SK-N-SH treated with all-trans-retinoic acid at 6 μM for 48 hours (cell line): Measurements from ENCODE around the gene PKD1.

ENCODE experiments used
- ATAC-seq: fragments of 200-7000 bp; cut with Tn5 transposase; 3 replicates; pipeline ENCODE4 v1.9.1; 2020; ENCODE audit warnings: mild to moderate bottlenecking, moderate library complexity
- ARNTL ChIP-seq: fragments of 450-650 bp; formaldehyde crosslinking; IDR thresholded peaks from 2 replicates; pipeline ENCODE4 v1.5.0; 2020; ENCODE audit warnings: low read depth, mild to moderate bottlenecking, moderate library complexity, borderline replicate concordance
- BACH2 ChIP-seq: fragments of 250-450 bp; sonication (Bioruptor Pico); IDR thresholded peaks from 2 replicates; pipeline ENCODE4 v1.9.0; 2021; ENCODE audit warnings: mild to moderate bottlenecking, borderline replicate concordance
- CSDC2 ChIP-seq: fragments of 250-450 bp; sonication (Bioruptor Pico); IDR thresholded peaks from 2 replicates; pipeline ENCODE4 v1.5.0; 2020; ENCODE audit warnings: mild to moderate bottlenecking, moderate library complexity
- ESRRG ChIP-seq: fragments of 250-450 bp; sonication (Bioruptor Pico); IDR thresholded peaks from 2 replicates; pipeline ENCODE4 v1.6.1; 2021; ENCODE audit warnings: mild to moderate bottlenecking
- GLIS3 ChIP-seq: fragments of 250-450 bp; sonication (Bioruptor Pico); IDR thresholded peaks from 2 replicates; pipeline ENCODE4 v1.5.0; 2020; ENCODE audit warnings: mild to moderate bottlenecking, moderate library complexity
- OSR1 ChIP-seq: fragments of 250-450 bp; sonication (Bioruptor Pico); IDR thresholded peaks from 2 replicates; pipeline ENCODE4 v1.8.0; 2022; ENCODE audit warnings: moderate library complexity, mild to moderate bottlenecking, inconsistent platforms
- PPARA ChIP-seq: fragments of 250-450 bp; sonication (Bioruptor Pico); IDR thresholded peaks from 2 replicates; pipeline ENCODE4 v1.5.0; 2020; ENCODE audit warnings: mild to moderate bottlenecking, borderline replicate concordance
- RARB ChIP-seq: fragments of 250-450 bp; sonication (Bioruptor Pico); IDR thresholded peaks from 2 replicates; pipeline ENCODE4 v1.8.0; 2021; ENCODE audit warnings: mild to moderate bottlenecking, moderate library complexity
- SNAI2 ChIP-seq: fragments of 250-450 bp; sonication (Bioruptor Pico); IDR thresholded peaks from 2 replicates; pipeline ENCODE4 v1.5.0; 2020; ENCODE audit warnings: mild to moderate bottlenecking, moderate library complexity
- TCF4 ChIP-seq: fragments of 250-450 bp; sonication (Bioruptor Pico); IDR thresholded peaks from 2 replicates; pipeline ENCODE4 v1.8.0; 2021; ENCODE audit warnings: mild to moderate bottlenecking, moderate library complexity, borderline replicate concordance
- TOX ChIP-seq: fragments of 250-450 bp; sonication (Bioruptor Pico); IDR thresholded peaks from 2 replicates; pipeline ENCODE4 v1.8.0; 2021; ENCODE audit warnings: mild to moderate bottlenecking, moderate library complexity, borderline replicate concordance
- ZC3H10 ChIP-seq: fragments of 250-450 bp; sonication (Bioruptor Pico); IDR thresholded peaks from 2 replicates; pipeline ENCODE4 v1.5.1; 2021; ENCODE audit warnings: mild to moderate bottlenecking, moderate library complexity
- ZFP3 ChIP-seq: fragments of 250-450 bp; sonication (Bioruptor Pico); IDR thresholded peaks from 2 replicates; pipeline ENCODE4 v1.5.0; 2020; ENCODE audit warnings: mild to moderate bottlenecking, moderate library complexity
- ZFP30 ChIP-seq: fragments of 450-650 bp; formaldehyde crosslinking; IDR thresholded peaks from 2 replicates; pipeline ENCODE4 v1.5.0; 2022; ENCODE audit warnings: mild to moderate bottlenecking, moderate library complexity
- ZNF70 ChIP-seq: fragments of 450-650 bp; formaldehyde crosslinking; IDR thresholded peaks from 2 replicates; pipeline ENCODE4 v1.5.0; 2020; ENCODE audit warnings: mild to moderate bottlenecking, moderate library complexity
- TF ChIP-seq, protein P1 (sequence below): fragments of 250-450 bp; sonication (Bioruptor Pico); IDR thresholded peaks from 2 replicates; pipeline ENCODE4 v1.5.1; 2021; ENCODE audit warnings: mild to moderate bottlenecking, moderate library complexity
- TF ChIP-seq, protein P2 (sequence below): fragments of 250-450 bp; sonication (Bioruptor Pico); IDR thresholded peaks from 2 replicates; pipeline ENCODE4 v1.5.1; 2020; ENCODE audit warnings: low read depth, mild to moderate bottlenecking, moderate library complexity
- TF ChIP-seq, protein P3 (sequence below): fragments of 250-450 bp; sonication (Bioruptor Pico); IDR thresholded peaks from 2 replicates; pipeline ENCODE4 v1.5.0; 2020; ENCODE audit warnings: mild to moderate bottlenecking, moderate library complexity

The PKD1 gene

DNA sequence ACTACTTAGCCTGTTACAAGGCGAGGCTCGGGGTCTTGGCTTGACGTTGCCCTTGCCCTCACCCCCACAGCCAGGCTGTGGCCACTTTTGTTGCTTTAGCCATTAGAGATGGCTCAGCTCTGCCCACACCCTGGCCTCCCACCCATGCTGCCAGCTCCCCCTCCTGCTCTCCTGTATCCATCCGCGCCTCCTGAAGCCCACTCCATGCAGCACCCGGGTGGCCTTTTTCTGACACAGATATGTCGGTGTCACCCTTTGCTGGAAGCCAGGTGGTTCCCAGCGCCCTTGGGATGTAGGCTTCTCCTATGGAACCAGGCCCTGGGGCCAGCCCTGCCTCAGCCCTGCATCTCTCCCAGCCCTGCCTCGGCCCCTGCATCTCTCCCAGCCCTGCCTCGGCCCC, 78.3 kb downstream of the PKD1 start:
- TF ChIP-seq RARB (CRISPR knock-in tag): no peak
- no peak for TF ChIP-seq TOX (CRISPR knock-in tag)

GRCh38 chr16:2056681-2057407, 78.9 kb downstream of the PKD1 start:
- TF ChIP-seq CSDC2 (no peak), ZFP3 (no peak)
- TF ChIP-seq, protein P1, sequence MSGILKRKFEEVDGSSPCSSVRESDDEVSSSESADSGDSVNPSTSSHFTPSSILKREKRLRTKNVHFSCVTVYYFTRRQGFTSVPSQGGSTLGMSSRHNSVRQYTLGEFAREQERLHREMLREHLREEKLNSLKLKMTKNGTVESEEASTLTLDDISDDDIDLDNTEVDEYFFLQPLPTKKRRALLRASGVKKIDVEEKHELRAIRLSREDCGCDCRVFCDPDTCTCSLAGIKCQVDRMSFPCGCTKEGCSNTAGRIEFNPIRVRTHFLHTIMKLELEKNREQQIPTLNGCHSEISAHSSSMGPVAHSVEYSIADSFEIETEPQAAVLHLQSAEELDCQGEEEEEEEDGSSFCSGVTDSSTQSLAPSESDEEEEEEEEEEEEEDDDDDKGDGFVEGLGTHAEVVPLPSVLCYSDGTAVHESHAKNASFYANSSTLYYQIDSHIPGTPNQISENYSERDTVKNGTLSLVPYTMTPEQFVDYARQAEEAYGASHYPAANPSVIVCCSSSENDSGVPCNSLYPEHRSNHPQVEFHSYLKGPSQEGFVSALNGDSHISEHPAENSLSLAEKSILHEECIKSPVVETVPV (CRISPR knock-in tag): no peak
- ATAC-seq: peak; percentile 64

More for the DNA sequence above, 78.3 kb downstream of the PKD1 start:
- ATAC-seq: no peak

GRCh38 chr16:2056077-2056476, 79.6 kb downstream of the PKD1 start:
- peak; percentile 42; the same call in 2 of the 3 replicates for ATAC-seq
- no peak for TF ChIP-seq GLIS3 (CRISPR knock-in tag)
- TF ChIP-seq ZFP3: no peak
- no peak for TF ChIP-seq BACH2 (CRISPR knock-in tag)
- no peak for TF ChIP-seq ZFP30
- TF ChIP-seq ZNF70 (CRISPR knock-in tag): no peak
- TF ChIP-seq ARNTL: no peak
- TF ChIP-seq CSDC2: no peak

- no peak for ATAC-seq
- TF ChIP-seq TOX (CRISPR knock-in tag): no peak
- TF ChIP-seq, all 23 proteins: peak for 0
Measured at GRCh38 chr16:2054543-2055245, 81.0 kb downstream of the PKD1 start.

DNA sequence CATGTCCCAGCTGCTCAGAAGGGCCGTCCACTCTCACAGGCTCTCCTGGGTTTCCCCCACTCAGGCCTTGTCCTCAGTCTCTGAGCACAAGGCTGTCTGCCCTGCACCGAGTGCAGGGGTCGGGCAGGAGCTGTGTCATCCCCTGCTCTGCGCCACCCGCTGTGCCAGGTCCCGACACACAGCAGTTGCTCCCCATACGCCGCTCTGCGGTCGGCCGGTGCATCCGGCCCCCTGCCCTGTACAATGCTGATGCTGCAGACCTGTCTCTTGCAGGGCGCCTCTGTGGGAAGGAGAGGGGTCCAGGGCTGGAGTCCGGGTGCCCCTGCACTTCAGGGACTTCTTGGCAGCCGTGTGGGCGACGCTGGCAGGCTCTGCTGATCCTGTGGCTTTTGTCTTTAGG, 81.8 kb downstream of the PKD1 start:
- no peak for ATAC-seq
- TF ChIP-seq RARB (CRISPR knock-in tag): no peak
- TF ChIP-seq SNAI2: no peak
- no peak for TF ChIP-seq CSDC2
- no peak for TF ChIP-seq ESRRG (CRISPR knock-in tag)
- TF ChIP-seq PPARA: no peak
- no peak for TF ChIP-seq ZFP30
- TF ChIP-seq ZC3H10 (CRISPR knock-in tag): no peak
- no peak for TF ChIP-seq GLIS3 (CRISPR knock-in tag)
- no peak for TF ChIP-seq TCF4 (CRISPR knock-in tag)
- no peak for TF ChIP-seq OSR1 (CRISPR knock-in tag)
- TF ChIP-seq BACH2 (CRISPR knock-in tag): no peak
- TF ChIP-seq ZNF70 (CRISPR knock-in tag): no peak
- TF ChIP-seq, protein P2, sequence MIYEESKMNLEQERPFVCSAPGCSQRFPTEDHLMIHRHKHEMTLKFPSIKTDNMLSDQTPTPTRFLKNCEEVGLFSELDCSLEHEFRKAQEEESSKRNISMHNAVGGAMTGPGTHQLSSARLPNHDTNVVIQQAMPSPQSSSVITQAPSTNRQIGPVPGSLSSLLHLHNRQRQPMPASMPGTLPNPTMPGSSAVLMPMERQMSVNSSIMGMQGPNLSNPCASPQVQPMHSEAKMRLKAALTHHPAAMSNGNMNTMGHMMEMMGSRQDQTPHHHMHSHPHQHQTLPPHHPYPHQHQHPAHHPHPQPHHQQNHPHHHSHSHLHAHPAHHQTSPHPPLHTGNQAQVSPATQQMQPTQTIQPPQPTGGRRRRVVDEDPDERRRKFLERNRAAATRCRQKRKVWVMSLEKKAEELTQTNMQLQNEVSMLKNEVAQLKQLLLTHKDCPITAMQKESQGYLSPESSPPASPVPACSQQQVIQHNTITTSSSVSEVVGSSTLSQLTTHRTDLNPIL (CRISPR knock-in tag): no peak
- TF ChIP-seq, protein P3, sequence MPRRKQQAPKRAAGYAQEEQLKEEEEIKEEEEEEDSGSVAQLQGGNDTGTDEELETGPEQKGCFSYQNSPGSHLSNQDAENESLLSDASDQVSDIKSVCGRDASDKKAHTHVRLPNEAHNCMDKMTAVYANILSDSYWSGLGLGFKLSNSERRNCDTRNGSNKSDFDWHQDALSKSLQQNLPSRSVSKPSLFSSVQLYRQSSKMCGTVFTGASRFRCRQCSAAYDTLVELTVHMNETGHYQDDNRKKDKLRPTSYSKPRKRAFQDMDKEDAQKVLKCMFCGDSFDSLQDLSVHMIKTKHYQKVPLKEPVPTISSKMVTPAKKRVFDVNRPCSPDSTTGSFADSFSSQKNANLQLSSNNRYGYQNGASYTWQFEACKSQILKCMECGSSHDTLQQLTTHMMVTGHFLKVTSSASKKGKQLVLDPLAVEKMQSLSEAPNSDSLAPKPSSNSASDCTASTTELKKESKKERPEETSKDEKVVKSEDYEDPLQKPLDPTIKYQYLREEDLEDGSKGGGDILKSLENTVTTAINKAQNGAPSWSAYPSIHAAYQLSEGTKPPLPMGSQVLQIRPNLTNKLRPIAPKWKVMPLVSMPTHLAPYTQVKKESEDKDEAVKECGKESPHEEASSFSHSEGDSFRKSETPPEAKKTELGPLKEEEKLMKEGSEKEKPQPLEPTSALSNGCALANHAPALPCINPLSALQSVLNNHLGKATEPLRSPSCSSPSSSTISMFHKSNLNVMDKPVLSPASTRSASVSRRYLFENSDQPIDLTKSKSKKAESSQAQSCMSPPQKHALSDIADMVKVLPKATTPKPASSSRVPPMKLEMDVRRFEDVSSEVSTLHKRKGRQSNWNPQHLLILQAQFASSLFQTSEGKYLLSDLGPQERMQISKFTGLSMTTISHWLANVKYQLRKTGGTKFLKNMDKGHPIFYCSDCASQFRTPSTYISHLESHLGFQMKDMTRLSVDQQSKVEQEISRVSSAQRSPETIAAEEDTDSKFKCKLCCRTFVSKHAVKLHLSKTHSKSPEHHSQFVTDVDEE: no peak
- no peak for TF ChIP-seq ARNTL
- TF ChIP-seq, protein P1 (CRISPR knock-in tag): no peak
